Measurements from ENCODE around the gene BOK.

DNA sequence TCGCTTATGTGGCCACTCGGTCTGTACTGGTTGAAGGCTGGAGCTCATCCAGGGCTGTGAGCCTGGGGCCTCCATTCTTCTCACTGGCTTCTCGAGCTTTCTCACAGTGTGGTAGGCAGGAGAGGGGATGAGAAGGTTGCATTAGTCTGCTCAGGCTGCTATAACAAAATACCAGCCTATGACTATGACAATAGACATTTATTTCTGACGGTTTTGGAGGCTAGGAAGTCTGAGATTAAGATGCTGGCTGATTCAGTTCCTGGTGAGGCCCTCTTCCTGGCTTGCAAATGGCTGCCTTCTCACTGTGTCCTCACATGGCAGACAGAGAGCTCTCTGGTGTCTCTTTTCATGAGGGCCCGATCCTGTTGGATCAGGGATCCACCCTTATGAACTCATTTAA is 44.0 kb upstream of the BOK start:
- TF ChIP-seq, protein P1, sequence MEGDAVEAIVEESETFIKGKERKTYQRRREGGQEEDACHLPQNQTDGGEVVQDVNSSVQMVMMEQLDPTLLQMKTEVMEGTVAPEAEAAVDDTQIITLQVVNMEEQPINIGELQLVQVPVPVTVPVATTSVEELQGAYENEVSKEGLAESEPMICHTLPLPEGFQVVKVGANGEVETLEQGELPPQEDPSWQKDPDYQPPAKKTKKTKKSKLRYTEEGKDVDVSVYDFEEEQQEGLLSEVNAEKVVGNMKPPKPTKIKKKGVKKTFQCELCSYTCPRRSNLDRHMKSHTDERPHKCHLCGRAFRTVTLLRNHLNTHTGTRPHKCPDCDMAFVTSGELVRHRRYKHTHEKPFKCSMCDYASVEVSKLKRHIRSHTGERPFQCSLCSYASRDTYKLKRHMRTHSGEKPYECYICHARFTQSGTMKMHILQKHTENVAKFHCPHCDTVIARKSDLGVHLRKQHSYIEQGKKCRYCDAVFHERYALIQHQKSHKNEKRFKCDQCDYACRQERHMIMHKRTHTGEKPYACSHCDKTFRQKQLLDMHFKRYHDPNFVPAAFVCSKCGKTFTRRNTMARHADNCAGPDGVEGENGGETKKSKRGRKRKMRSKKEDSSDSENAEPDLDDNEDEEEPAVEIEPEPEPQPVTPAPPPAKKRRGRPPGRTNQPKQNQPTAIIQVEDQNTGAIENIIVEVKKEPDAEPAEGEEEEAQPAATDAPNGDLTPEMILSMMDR (IDR thresholded peaks at IDR 0.05; ENCODE audit: extremely low read depth in 1 of 2, insufficient read depth in 1 of 2, low read depth in 1 of 2, low read length in 2 of 2): no peak
- TF ChIP-seq POLR2A (IDR thresholded peaks at IDR 0.05; ENCODE audit: low read depth, low read length): no peak
- TF ChIP-seq EZH2 (IDR thresholded peaks at IDR 0.05; ENCODE audit: borderline replicate concordance, low read depth, low read length, severe bottlenecking): no peak
- no peak for TF ChIP-seq POLR2AphosphoS5 (IDR thresholded peaks at IDR 0.05; ENCODE audit: insufficient read depth, low read depth, low read length)
- TF ChIP-seq MAX (IDR thresholded peaks at IDR 0.05; ENCODE audit: insufficient read depth, insufficient read length): no peak
